Activated CD4-positive, alpha-beta T cell treated with anti-CD3 and anti-CD28 coated beads, Interleukin-2, amount 50 U/mL, for 48 hours (primary cell): ENCODE data around the gene ADCY1.
"Not testable (repeated sequence)": the region's sequence is repeated elsewhere in the genome, so short reads cannot be mapped to it uniquely, and the experiment has no call there.

Experiments
- DNase-seq, 2 experiments: peaks; one replicate each; pipeline ENCODE4 v3.0.0-alpha.2; 2020

The ADCY1 gene

GRCh38 chr7:45768516-45769394 lies 194.6 kb downstream of the ADCY1 start:
- DNase-seq: peak; percentile 97

GRCh38 chr7:45769626-45770025 lies 195.5 kb downstream of the ADCY1 start:
- DNase-seq: not testable (repeated sequence)
